ENCODE data around the gene MATN3.

DNA sequence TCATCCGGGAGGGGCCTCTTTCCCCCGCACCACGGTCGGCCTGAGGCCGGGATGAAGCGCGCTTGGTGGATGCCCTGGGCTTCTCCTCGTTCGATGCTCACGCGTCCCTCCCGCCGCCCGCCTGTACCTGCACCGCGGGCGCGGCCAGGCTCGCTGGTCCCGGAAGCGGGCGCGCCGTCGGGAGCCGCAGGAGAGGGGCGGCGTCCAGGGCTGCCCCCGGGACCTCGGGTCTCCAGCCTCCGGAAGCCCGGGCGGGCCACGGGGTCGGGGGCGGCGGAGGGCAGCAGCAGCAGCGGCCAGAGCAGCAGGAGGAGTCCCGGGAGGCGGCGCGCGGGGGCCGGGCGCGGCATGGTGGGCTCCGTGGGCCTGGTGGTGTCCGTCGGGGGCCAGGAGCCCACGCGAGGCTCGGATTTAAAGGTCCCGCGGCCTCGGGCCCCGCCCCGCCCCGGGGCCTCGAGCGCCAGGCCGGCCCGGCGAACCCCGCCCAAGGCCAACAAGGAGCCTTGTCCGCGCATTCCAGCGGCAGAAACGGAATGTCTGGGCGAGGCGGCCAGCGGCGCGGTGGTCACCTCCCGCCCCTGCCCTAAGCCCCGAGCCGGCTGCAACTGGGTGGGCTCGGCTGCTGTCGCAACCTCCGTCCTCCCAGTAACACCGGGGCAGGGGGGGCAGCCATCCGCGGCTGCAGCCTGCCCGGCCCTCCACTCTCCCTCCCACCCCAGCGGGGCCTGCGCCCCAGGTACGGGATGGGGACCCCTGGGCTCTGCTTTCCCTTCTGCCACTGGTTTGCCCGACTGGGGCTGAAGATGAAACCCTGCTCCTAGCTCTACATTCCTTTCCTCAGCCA is at the start of gene MATN3:
- TF ChIP-seq, protein P1, sequence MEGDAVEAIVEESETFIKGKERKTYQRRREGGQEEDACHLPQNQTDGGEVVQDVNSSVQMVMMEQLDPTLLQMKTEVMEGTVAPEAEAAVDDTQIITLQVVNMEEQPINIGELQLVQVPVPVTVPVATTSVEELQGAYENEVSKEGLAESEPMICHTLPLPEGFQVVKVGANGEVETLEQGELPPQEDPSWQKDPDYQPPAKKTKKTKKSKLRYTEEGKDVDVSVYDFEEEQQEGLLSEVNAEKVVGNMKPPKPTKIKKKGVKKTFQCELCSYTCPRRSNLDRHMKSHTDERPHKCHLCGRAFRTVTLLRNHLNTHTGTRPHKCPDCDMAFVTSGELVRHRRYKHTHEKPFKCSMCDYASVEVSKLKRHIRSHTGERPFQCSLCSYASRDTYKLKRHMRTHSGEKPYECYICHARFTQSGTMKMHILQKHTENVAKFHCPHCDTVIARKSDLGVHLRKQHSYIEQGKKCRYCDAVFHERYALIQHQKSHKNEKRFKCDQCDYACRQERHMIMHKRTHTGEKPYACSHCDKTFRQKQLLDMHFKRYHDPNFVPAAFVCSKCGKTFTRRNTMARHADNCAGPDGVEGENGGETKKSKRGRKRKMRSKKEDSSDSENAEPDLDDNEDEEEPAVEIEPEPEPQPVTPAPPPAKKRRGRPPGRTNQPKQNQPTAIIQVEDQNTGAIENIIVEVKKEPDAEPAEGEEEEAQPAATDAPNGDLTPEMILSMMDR (IDR thresholded peaks at IDR 0.05), result no peak
- TF ChIP-seq POLR2A (IDR thresholded peaks at IDR 0.05), result no peak
